ENCODE results near the gene DUSP15.

Gene DUSP15

GRCh38 chr20:31858760-31859083 lies 11.6 kb downstream of the DUSP15 start:
- Mint-ChIP-seq H3K4me1 (ENCODE audit: low read depth) (peaks cover 9% of the 10 kb centered on the region), H3K9me3 (ENCODE audit: low read depth) (no peaks in the 10 kb centered on the region), H3K27me3 (peaks cover 11% of the 10 kb centered on the region), H3K36me3 (no peaks in the 10 kb centered on the region), H3K27ac (no peak overlapping the region), H3K4me3 (no peak overlapping the region)

- Mint-ChIP-seq H3K9me3 (ENCODE audit: low read depth) (no peaks in the 10 kb centered on the region), H3K4me1 (ENCODE audit: low read depth) (peaks cover 9% of the 10 kb centered on the region), H3K27me3 (peaks cover 11% of the 10 kb centered on the region), H3K4me3 (no peak overlapping the region), H3K27ac (no peak overlapping the region), H3K36me3 (no peaks in the 10 kb centered on the region)
Measured at GRCh38 chr20:31857861-31858759, 12.2 kb downstream of the DUSP15 start.

GRCh38 chr20:31856516-31856915 lies 13.8 kb downstream of the DUSP15 start:
- Mint-ChIP-seq H3K27ac (no peak overlapping the region), H3K4me3 (no peak overlapping the region), H3K4me1 (ENCODE audit: low read depth) (peaks cover 5% of the 10 kb centered on the region), H3K27me3 (peaks cover 11% of the 10 kb centered on the region), H3K36me3 (no peaks in the 10 kb centered on the region), H3K9me3 (ENCODE audit: low read depth) (no peaks in the 10 kb centered on the region)

DNA sequence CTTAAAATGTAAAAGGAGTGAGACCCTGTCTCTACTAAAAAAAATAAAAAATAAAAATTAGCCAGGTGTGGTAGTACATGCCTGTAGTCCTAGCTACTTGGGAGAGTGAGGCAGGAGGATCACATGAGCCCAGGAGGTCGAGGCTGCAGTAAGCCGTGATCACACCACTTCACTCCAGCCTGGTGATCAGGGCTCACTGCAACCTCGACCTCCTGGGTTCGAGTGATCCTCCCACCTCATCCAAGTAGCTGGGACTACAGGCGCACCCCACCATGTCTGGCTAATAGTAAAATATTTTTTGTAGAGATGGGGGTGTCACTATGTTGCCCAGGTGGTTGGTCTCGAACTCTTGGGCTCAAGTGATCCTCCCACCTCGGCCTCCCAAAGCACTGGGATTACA lies 16.8 kb downstream of the DUSP15 start:
- no peaks in the 10 kb centered on the region for H3K36me3 Mint-ChIP-seq
- H3K27me3 Mint-ChIP-seq, result peaks cover 8% of the 10 kb centered on the region
- H3K27ac Mint-ChIP-seq, result no peak overlapping the region
- H3K4me1 Mint-ChIP-seq (ENCODE audit: low read depth), result no peaks in the 10 kb centered on the region
- no peak overlapping the region for H3K4me3 Mint-ChIP-seq
- H3K9me3 Mint-ChIP-seq (ENCODE audit: low read depth), result no peaks in the 10 kb centered on the region

- Mint-ChIP-seq H3K4me1 (ENCODE audit: low read depth) (no peaks in the 10 kb centered on the region), H3K4me3 (no peak overlapping the region), H3K27ac (no peak overlapping the region), H3K36me3 (no peaks in the 10 kb centered on the region), H3K9me3 (ENCODE audit: low read depth) (no peaks in the 10 kb centered on the region), H3K27me3 (peaks cover 4% of the 10 kb centered on the region)
Measured at GRCh38 chr20:31851240-31851955, 18.9 kb downstream of the DUSP15 start.

DNA sequence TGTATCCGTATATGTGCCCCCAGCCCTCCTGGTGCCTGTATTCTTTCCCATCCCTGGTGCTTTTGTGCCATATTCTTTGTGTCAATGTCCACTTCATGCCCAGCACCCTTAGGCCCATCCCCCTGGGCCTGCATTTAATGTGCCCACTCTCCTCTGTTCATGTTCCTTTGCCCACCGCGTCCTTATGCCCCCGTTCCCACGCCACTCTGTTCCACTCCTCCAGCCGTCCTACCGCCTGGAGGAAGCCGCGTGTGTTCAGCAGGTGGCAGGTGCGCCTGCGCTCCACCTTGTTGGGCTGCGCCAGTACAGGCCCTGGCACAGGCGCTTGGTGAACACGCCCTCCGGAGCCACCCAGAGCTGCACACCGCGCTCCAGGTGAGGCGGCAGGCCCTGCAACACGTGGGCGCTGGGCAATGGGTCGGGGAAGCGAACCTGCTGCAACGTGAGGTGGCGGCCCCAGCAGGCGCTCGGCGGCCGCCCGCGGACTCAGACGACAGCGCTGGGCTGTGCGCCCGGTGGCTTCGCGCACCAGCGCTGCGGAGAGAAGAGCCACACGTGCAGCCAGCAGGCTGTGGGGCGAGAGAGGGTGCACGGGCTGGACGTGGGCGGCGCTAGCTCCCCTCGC lies 20.9 kb downstream of the DUSP15 start:
- Mint-ChIP-seq H3K27me3 (peaks cover 4% of the 10 kb centered on the region), H3K36me3 (no peaks in the 10 kb centered on the region), H3K4me3 (no peak overlapping the region), H3K4me1 (ENCODE audit: low read depth) (no peaks in the 10 kb centered on the region), H3K9me3 (ENCODE audit: low read depth) (no peaks in the 10 kb centered on the region), H3K27ac (no peak overlapping the region)

DNA sequence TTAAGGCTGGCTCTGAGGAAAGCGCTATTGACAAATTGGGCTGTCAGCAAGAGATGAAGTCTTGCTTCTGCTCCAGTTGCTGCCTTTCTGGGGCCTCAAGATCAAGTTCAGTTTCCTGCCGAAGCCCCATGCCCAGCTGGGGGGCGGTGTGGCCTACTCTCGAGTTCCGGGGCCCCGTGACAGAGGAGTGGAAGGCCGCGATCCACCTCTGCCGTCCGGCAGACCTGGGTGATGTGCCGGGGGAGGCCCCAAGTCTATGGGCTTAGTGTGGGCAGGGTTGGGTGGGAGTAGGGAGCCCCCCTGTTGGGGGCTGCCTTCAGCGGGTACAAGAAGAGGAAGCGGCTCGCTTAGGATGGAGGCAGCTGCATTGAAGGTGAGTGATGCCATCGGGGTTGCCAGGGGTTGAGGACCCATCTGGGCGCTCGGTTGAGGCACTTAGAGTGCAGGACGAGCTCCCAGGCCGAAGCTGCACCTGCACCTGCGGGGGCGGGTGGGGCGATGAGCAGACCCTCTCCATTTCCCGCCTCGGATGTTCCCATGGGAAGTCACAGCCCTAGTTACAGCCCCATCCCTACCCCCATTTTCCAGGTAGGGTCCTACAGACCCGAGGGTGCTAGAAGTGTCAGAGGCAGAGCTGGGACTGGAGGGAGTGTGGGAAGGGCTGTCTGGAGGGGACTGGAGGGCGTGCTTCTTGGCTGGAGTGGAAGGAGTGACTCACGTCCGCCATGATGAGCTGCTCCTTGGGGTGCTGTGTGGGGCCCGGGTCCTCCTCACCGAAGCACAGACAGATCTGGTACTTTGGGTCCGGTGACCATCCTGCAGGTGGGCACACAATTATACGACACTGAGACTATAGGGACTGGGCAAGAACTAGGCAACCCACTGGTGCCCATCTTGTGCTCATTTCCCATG lies 22.0 kb downstream of the DUSP15 start:
- Mint-ChIP-seq H3K4me3 (no peak overlapping the region), H3K36me3 (no peaks in the 10 kb centered on the region), H3K27me3 (peaks cover 4% of the 10 kb centered on the region), H3K9me3 (ENCODE audit: low read depth) (no peaks in the 10 kb centered on the region), H3K27ac (no peak overlapping the region), H3K4me1 (ENCODE audit: low read depth) (no peaks in the 10 kb centered on the region)

DNA sequence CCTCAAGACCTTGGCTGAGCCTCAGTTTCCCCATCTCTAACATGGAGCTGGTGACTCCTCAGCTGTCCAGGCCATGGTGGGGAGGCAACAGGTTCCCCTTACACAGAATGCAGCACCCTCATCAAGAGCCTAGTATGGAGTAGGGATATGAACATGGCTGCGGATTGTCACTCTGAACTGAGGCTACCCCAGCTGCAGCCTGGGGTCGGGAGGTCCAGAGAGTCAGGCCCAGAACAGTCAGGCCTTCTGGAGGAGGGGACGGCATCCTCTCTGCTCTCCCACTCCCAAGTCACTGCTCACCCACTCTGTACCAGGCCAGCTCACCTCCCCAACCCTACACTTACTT lies 23.6 kb downstream of the DUSP15 start:
- Mint-ChIP-seq H3K27ac (no peak overlapping the region), H3K4me3 (no peak overlapping the region), H3K27me3 (peaks cover 4% of the 10 kb centered on the region), H3K9me3 (ENCODE audit: low read depth) (no peaks in the 10 kb centered on the region), H3K4me1 (ENCODE audit: low read depth) (no peaks in the 10 kb centered on the region), H3K36me3 (no peaks in the 10 kb centered on the region)

DNA sequence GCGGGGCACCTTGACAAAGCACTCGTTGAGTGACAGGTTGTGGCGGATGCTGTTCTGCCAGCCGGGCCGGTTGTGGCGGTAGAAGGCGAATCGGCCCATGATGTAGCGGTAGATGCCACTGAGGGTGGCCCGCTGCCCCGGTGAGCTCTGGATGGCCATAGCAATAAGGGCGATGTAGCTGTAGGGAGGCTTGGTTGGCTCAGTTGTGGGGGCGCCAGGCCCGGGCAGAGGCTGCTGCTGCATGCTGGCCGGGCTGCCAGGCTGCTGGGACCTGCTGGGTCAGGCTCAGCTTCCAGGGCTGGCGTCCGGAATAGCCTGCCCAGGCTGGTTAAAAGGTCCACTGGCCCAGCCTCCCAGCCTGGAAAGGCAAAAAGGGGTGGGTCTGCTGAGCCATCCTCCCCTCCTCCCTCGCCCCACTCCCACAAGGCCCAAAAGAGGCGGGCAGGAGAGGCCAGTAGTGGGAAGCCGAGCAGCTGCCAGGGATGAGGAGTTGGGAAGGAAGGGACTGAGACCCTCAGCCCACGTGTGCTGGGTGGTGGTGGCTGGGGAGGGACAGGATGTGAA lies 24.9 kb downstream of the DUSP15 start, which contains the start of gene FOXS1:
FOXS1 (minus strand) TSS at position 305 of the 564 bp plus-strand sequence; CDS start at position 243, 62 bp downstream.
- Mint-ChIP-seq H3K36me3 (no peaks in the 10 kb centered on the region), H3K27me3 (no peaks in the 10 kb centered on the region), H3K4me3 (no peak within 1 kb of the TSS), H3K9me3 (ENCODE audit: low read depth) (no peaks in the 10 kb centered on the region), H3K4me1 (ENCODE audit: low read depth) (no peaks in the 10 kb centered on the region), H3K27ac (no peak within 1 kb of the TSS)

DNA sequence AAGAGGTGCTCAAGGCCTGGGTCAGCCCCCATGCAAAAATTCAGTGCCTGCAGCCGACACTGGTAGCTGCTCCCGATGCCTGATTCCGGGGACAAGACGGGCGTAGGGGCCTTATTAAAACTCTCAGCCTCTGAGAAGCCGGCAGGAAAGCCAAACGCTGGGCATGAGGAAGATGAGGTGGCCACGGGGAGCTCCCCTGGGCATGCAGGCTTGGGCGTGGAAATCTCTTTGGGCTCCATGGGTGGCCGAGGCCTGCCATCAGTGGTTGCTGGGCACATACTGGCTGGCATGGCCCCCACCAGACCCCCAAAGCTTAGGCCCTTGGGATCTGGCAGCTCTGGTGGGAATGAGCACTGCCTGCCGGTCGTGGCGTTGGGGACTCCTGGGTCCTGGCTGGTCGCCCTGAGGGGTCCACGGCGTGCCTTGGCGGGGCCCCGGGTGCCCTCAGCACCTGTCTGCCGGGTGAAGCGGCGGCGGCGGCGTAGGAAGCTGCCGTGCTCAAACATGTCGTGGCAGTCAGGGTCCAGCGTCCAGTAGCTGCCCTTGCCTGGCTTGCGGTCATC lies 25.5 kb downstream of the DUSP15 start:
- Mint-ChIP-seq H3K27me3 (no peaks in the 10 kb centered on the region), H3K27ac (no peak overlapping the region), H3K4me3 (no peak overlapping the region), H3K4me1 (ENCODE audit: low read depth) (no peaks in the 10 kb centered on the region), H3K36me3 (no peaks in the 10 kb centered on the region), H3K9me3 (ENCODE audit: low read depth) (no peaks in the 10 kb centered on the region)

- no peaks in the 10 kb centered on the region for H3K9me3 Mint-ChIP-seq (ENCODE audit: low read depth)
- no peak overlapping the region for H3K27ac Mint-ChIP-seq
- H3K27me3 Mint-ChIP-seq, result no peaks in the 10 kb centered on the region
- no peaks in the 10 kb centered on the region for H3K4me1 Mint-ChIP-seq (ENCODE audit: low read depth)
- H3K36me3 Mint-ChIP-seq, result no peaks in the 10 kb centered on the region
- H3K4me3 Mint-ChIP-seq, result no peak overlapping the region
Measured at GRCh38 chr20:31843881-31844280, 26.4 kb downstream of the DUSP15 start.

DNA sequence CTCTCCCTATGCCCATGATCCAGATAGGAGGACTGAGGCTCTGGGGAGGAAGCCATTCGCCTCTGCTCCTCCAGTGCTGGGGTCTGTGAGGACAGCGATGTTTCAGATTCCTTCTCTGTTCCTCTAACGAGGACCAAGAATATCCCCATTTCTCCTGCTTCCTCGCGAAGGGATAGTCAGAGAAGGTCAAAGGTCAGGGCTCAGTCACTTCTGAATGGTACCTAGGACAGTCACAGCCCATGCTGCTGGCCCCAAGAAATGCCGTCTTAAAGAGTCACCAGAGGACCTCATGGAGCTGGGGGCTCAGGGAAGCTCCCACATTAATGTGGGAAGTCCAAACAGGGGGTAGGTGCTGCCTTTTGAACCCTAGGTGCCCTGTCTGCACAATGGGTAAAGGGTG lies 27.0 kb downstream of the DUSP15 start:
- no peaks in the 10 kb centered on the region for H3K4me1 Mint-ChIP-seq (ENCODE audit: low read depth)
- no peaks in the 10 kb centered on the region for H3K27me3 Mint-ChIP-seq
- H3K9me3 Mint-ChIP-seq (ENCODE audit: low read depth), result no peaks in the 10 kb centered on the region
- no peak overlapping the region for H3K27ac Mint-ChIP-seq
- H3K4me3 Mint-ChIP-seq, result no peak overlapping the region
- no peaks in the 10 kb centered on the region for H3K36me3 Mint-ChIP-seq

DNA sequence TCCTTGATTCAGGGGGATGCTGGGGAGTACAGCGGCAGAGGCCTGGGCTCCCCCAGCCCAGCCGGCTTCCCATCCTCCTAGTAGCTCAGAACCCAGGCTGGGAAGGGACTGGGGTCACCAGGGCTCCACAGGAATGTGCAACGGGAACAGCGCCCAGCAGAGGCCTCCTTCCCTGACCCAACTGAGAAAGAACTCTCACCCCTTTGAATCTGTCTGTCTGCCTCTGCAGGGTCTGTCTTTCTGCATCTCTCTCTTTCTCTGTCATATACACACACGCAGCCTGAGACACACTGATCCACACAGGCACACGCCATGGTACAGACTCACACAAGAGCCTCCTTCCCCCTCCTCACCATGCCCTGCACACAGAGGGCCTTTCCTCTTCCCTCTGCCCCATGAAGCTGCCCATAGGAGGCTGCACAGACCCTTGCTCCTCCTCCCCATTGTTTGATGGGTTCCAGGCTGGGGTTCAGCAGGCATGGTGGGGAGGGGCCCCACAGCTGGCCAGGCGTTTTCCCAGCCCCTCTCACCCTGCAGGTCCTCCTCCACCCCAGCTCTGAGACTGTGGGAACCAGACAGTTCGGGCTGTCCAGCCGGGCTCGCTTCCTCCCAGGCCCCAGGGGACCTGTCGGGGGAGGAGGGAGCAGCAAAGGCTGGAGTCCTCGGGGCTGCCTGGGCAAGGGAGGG lies 27.7 kb downstream of the DUSP15 start:
- Mint-ChIP-seq H3K36me3 (no peaks in the 10 kb centered on the region), H3K9me3 (ENCODE audit: low read depth) (no peaks in the 10 kb centered on the region), H3K4me3 (no peak overlapping the region), H3K27ac (no peak overlapping the region), H3K4me1 (ENCODE audit: low read depth) (no peaks in the 10 kb centered on the region), H3K27me3 (no peaks in the 10 kb centered on the region)

GRCh38 chr20:31841928-31842327 lies 28.4 kb downstream of the DUSP15 start:
- no peaks in the 10 kb centered on the region for H3K4me1 Mint-ChIP-seq (ENCODE audit: low read depth)
- H3K9me3 Mint-ChIP-seq (ENCODE audit: low read depth), result no peaks in the 10 kb centered on the region
- H3K36me3 Mint-ChIP-seq, result no peaks in the 10 kb centered on the region
- no peak overlapping the region for H3K4me3 Mint-ChIP-seq
- H3K27me3 Mint-ChIP-seq, result no peaks in the 10 kb centered on the region
- no peak overlapping the region for H3K27ac Mint-ChIP-seq

All from activated naive CD8-positive, alpha-beta T cell (primary cell).